Mesothelial cell of epicardium (in vitro differentiated cells): ENCODE data around the gene BTBD3. TPM values are rescaled to one million over a fixed set of nuclear protein-coding genes. Genes with fewer than 3 reads are reported as not detected.
A peak's percentile ranks its signal among the peaks of the same experiment; 100 is the strongest.

Experiments
- DNase-seq, 2 experiments: peaks; one replicate each; pipeline ENCODE4 v3.0.0; 2021; ENCODE audit warnings: low spot score in 2 of 2; ENCODE audit not compliant: unreplicated experiment in 2 of 2
- H3K27ac Mint-ChIP-seq: 2 replicates; pipeline ENCODE4 v1.8.0; 2021; ENCODE audit warnings: mixed read lengths
- H3K27me3 Mint-ChIP-seq: 2 replicates; pipeline ENCODE4 v1.8.0; 2021; ENCODE audit warnings: low read depth, mixed read lengths
- H3K36me3 Mint-ChIP-seq: 2 replicates; pipeline ENCODE4 v1.8.0; 2021; ENCODE audit warnings: mixed read lengths
- H3K4me1 Mint-ChIP-seq: 2 replicates; pipeline ENCODE4 v1.8.0; 2021; ENCODE audit warnings: mixed read lengths
- H3K4me3 Mint-ChIP-seq: 2 replicates; pipeline ENCODE4 v1.8.0; 2021; ENCODE audit warnings: mild to moderate bottlenecking, moderate library complexity, mixed read lengths
- H3K9me3 Mint-ChIP-seq: 2 replicates; pipeline ENCODE4 v1.8.0; 2021; ENCODE audit warnings: mixed read lengths
- CTCF ChIP-seq: fragments of 200-600 bp; sonication (generic); IDR thresholded peaks from one replicate; pipeline ENCODE4 v1.5.0; 2021; ENCODE audit warnings: antibody characterized with exemption; ENCODE audit not compliant: unreplicated experiment
- total RNA-seq: library from RNA; stranded (reverse); gene quantifications from 3 replicates; pipeline ENCODE4 v1.2.1, GENCODE V29; 2021

BTBD3 gene
- total RNA-seq, 1 donor from 2014 or later = 58.8 TPM

- H3K36me3 Mint-ChIP-seq = peaks cover 20% of the 10 kb centered on the region
- H3K9me3 Mint-ChIP-seq = no peaks in the 10 kb centered on the region
- H3K4me3 Mint-ChIP-seq = peak overlapping the region; percentile 57
- H3K27ac Mint-ChIP-seq = peak overlapping the region; percentile 63
- no peaks in the 10 kb centered on the region for H3K27me3 Mint-ChIP-seq
- H3K4me1 Mint-ChIP-seq = peaks cover 60% of the 10 kb centered on the region
- no peak for DNase-seq
- TF ChIP-seq CTCF = no peak
Observed at GRCh38 chr20:11918981-11919380, 1.3 kb downstream of the BTBD3 start.

GRCh38 chr20:11919581-11919980, 1.9 kb downstream of the BTBD3 start:
- H3K9me3 Mint-ChIP-seq = no peaks in the 10 kb centered on the region
- peaks cover 20% of the 10 kb centered on the region for H3K36me3 Mint-ChIP-seq
- H3K27ac Mint-ChIP-seq = no peak overlapping the region
- peaks cover 59% of the 10 kb centered on the region for H3K4me1 Mint-ChIP-seq
- TF ChIP-seq CTCF = no peak
- no peak for DNase-seq
- H3K27me3 Mint-ChIP-seq = no peaks in the 10 kb centered on the region
- H3K4me3 Mint-ChIP-seq = peak overlapping the region; percentile 57

- DNase-seq = no peak
- Mint-ChIP-seq H3K9me3 (no peaks in the 10 kb centered on the region), H3K36me3 (peaks cover 21% of the 10 kb centered on the region), H3K27me3 (no peaks in the 10 kb centered on the region), H3K4me1 (peaks cover 54% of the 10 kb centered on the region), H3K27ac (no peak overlapping the region), H3K4me3 (no peak overlapping the region)
- TF ChIP-seq CTCF = no peak
Observed at GRCh38 chr20:11920083-11920482, 2.4 kb downstream of the BTBD3 start.

GRCh38 chr20:11921321-11921720, 3.6 kb downstream of the BTBD3 start:
- DNase-seq = no peak
- no peak for TF ChIP-seq CTCF
- Mint-ChIP-seq H3K9me3 (no peaks in the 10 kb centered on the region), H3K27ac (no peak overlapping the region), H3K4me1 (peaks cover 43% of the 10 kb centered on the region), H3K27me3 (no peaks in the 10 kb centered on the region), H3K4me3 (no peak overlapping the region), H3K36me3 (peaks cover 24% of the 10 kb centered on the region)

GRCh38 chr20:11922561-11922960, 4.9 kb downstream of the BTBD3 start:
- Mint-ChIP-seq H3K27me3 (no peaks in the 10 kb centered on the region), H3K4me3 (no peak overlapping the region), H3K9me3 (no peaks in the 10 kb centered on the region), H3K36me3 (peaks cover 29% of the 10 kb centered on the region), H3K27ac (no peak overlapping the region), H3K4me1 (peaks cover 41% of the 10 kb centered on the region)
- TF ChIP-seq CTCF = no peak
- no peak for DNase-seq

- no peak overlapping the region for H3K27ac Mint-ChIP-seq
- H3K4me3 Mint-ChIP-seq = no peak overlapping the region
- H3K36me3 Mint-ChIP-seq = peaks cover 42% of the 10 kb centered on the region
Observed at GRCh38 chr20:11924923-11925322, 7.2 kb downstream of the BTBD3 start.

More at GRCh38 chr20:11924923-11925322, 7.2 kb downstream of the BTBD3 start:
- no peak for DNase-seq
- no peak for TF ChIP-seq CTCF
- no peaks in the 10 kb centered on the region for H3K9me3 Mint-ChIP-seq
- no peaks in the 10 kb centered on the region for H3K27me3 Mint-ChIP-seq
- H3K4me1 Mint-ChIP-seq = peaks cover 18% of the 10 kb centered on the region
